GM19238 (cell line): Measurements from ENCODE around the gene MYLK3.
A peak's percentile ranks its signal among the peaks of the same experiment; 100 is the strongest.

Experiments
- DNase-seq: peaks from one replicate; pipeline ENCODE4 v3.0.0; 2011; ENCODE audit warnings: low spot score; ENCODE audit not compliant: insufficient read length

MYLK3 gene

DNA sequence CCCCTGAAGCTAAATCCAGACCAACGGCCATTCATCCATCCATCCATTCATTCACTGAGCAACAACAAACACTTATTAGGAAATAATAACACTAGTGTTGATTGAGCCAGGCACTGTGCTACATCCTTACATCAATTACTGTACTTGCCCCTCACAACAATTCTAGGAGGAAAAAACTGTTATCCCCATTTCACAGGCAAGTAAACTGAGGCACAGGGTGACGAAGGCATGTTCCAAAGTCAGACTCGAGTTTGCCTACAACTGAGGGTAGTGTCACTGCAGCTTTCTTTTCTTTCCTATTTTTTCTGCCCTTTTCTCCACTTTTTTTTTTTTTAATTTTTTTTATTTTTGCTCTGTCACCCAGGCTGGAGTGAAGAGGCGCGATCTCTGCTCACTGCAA is 11.2 kb upstream of the MYLK3 start:
- DNase-seq = no peak

DNA sequence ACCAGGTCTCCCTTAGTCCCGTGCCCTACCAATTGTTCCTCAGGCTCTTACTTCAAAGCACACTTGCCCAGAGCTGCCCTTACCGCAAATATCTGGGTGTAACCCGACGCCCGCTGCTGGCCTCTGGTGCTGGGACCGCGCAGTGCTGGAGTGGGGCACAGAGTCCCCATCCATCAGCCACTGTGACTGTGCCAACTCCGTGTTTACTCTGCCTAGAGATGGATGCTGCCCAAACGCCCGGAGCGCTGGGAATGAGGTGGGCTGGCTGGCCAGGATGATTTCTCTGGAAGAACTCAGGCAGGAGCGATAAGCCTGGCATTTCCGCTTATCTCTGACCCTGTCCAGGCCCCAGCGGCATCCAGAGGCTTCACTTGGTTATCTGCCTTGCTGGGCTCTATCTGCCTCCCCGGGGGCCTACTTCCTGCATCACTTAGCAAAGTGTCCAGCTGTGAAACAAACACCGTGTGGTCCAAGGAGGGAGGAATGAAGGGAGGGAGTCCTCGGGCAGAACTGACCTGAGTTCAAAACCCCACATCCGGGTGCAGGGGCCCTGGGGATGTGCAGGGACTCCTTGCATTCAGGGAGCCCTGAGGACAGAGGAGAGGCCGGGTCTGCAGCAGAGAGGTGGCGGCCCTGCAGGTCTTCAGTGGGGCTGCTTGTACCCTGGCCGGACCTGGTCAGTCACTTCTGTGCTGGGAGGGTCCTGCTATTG is 9.4 kb upstream of the MYLK3 start:
- DNase-seq = no peak

DNA sequence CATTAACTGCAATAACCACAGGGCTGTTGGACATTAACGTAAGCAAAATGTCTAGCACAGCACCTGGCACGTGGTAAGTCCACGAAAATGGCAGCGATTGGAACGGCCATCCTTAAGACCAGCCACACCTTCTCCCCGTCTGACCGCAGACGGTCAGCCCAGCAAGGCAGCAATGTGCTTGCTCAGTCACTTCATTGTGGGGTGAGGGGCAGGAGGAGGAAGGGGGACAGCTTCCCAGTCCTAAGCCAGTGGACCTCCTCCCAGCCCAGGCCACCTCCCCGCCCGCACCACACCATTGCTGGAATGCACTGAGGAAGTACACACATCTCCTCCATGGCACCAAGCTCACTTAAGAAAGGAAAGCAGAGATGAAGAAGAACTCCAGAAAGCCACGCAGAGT is 8.6 kb upstream of the MYLK3 start:
- DNase-seq = no peak

DNA sequence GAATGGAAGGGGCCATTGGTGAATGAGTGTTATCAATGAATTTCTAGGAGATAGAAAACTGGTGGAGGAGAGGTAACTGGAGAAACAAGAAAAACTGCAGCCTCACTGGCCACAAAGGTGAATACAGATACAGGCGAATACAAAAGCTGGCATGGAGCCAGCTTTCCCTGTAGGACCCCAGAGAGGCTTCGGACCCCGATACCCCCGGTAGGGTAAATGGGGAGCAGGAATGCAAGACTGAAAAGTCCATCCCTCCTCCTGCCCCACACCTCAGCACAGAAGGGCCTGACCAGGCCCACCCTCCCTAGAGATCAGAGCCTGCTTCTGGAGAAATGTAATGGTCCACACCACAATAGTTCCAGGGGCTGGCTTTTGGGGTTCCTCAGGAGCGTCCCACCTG is 4.9 kb upstream of the MYLK3 start:
- DNase-seq = no peak

DNA sequence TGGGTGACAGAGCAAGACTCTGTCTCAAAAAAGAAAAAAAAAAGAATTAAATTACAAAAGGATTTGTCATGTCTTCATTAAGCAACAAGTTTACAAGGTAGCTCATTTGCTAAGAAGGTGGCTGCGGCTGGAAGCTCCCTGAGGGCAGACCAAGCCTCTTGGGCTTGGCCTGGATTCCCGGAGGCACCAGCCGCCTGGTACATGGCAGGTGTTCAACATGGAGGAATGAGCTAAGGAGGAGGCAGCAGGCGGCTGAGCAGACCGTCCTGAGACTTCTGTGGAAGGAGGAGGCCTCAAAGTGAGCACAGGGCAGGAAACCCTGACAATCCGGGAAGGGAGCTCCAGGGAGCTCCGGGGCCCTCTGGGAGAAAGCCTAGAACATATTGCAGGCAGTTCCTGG is 3.2 kb upstream of the MYLK3 start:
- DNase-seq = no peak

DNA sequence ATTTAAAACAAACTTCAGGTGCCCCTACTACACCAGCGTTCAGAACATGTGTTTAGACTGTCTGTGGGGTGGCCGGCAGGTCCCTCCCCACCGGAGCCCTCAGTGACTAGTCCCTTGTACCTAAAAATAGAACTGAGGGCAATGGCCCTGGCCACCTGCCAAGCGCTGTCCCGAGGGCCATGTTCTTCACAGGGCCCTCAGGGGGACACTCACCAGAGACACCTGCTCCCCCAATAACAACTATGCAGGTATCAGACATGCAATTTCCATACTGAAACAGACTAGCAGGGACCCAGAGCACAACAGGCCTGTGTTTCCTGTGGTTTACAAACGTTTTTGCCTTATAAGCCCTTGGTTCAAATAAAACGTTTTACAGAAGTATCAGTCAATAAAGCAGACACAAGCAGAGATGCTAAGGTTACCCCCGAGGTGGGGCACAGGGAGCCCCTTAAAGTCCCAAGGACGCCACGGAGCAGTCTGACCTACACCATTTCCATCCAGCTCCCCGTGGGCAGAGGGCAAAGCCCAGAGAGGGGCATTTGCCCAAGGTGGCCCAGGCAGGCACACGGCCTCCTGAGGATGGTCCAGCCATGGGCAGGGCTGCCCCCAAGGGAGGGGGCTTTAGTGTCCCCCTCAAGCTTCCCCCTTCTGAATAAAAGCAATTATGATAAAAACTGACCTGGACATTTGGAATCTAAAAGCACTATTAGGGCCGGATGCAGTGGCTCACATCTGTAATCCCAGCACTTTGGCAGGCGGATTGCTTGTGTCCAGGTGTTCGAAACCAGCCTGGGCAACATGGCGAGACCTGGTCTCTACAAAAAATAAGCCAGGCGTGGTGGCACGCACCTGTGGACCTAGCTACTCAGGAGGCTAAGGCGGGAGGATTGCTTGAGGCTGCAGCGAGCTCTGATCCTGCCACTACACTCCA is 896 bp upstream of the MYLK3 start:
- no peak for DNase-seq

DNA sequence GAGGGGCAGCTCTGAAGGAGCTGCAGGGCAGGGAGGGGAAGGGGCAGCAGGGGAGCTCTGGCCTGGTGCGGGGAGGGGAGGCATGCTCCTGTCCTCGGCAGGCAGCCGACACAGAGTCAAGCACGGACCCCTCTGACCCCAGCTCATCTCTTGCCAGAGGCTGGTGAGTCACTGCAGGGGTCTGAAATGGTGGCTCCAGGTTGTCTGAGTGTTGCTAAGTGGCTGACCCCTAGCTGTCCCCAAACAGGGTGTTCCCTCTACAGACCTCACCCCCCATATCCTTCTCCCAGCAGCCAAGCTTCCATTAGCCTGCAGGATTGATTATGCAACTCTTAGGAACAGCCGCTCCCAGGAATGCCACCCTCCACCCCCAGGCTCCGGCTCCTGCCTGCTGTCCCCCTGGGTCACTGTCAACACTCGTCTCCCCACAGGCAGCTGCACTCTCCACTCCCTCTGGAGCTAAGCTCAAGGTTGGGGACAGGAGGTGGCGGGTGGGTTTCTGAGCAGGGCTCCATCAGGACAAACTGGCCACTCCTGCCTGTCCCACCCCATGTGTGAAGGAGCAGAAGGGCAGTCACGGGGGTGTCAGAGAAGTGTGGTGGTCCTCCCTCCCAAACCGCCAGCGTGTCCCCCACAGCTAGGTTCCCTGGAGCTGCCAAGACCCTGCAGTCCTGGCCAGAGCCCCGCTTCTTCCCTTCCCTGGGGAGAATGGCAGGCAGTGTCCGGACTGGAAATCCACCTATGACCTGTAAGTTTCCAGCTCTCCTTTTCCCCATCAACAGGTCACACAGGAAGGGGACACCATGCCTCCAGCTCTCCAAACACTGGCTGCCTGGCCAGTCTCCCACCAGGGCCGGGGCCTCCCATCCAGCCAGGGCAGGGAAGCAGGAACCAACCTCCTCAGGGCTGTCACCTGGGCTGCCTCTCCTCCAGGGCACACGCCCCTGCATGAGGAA is 1.0 kb downstream of the MYLK3 start:
- DNase-seq = no peak

DNA sequence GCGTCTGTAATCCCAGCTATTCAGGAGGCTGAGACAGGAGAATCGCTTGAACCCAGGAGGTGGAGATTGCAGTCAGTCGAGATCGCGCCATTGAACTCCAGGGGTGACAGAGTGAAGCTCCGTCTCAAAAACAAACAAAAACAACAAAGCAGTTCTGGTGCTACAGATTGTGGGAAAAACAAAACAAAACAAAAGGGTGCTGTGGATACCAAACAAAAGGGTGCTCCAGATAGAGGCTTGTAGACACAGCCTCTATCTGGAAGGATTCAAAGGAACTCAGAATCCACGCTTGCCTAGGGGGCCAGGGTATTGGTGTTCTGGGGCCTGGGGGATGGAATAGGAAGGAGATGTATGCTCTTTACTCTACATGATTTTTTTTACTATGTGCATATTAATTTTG is 2.5 kb downstream of the MYLK3 start:
- DNase-seq = no peak

DNA sequence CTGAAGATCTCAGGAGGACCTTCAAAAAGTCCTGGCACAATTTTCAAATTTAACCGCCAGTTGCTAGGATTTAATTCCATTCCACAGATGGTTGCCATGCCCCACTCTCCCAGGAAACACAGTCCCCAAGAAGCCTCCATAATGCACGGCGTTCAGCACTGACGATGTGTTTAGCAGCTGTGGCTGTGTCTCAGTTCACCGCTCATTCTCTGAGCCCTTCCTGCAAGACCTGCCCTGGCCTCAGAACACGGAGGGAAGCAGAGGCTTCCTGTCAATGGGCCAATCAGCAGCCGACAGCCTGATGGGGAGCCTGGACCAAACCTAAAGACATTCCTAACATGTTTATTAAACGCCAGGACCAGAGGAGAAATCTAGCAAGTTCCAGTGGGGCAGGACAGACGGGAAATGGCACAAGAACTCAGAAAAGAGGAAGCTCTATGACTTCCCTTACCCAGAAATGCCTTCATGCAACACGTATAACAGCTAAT is 4.9 kb downstream of the MYLK3 start:
- peak; percentile 49 for DNase-seq

DNA sequence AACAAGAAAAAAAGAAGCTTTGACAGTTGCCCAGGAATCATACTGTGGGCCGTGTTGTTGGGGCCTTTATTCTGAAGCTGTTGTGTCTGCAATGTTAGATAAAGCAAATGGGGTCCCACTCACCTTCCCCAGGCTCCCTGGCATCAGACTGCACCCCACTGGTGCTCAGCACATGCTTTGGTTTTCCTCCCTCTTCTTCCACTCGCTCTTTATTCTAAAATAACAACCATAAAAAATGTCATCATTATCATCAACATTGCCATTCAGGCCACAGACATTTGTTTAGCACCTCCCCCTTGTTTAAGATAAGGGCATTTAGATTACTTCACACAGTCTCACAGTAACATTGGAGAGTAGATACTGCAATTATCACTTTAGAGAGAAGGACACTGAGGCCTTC is 8.2 kb downstream of the MYLK3 start:
- no peak for DNase-seq

DNA sequence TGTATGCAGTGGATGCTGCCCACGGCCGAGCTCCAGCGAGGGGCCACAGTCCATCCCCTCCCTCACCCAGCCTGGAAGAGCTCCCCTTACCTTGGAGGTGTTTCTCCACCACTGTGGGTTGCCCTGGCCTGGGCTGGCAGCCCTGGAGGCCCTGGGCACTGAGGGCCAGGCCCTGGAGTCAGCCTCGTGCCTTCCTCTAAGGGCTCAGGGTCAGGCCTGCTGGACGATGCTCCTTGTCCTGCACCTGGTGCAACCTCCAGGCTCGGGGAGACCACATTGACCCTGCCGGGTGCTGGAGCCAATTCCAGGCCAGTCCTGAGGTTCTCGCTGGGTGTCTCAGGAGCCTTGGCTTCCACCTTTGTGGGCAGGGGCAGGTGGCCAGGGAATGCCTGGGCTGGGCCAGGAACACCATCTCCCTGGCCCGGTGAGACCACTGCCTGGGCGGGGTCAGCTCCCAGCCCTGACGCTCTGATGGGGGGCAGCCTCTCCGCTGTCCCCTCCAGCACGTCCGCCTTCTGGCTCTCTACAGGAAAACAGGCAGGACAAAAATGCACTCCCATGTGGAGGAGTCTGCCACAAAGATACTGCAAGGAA is 10.4 kb downstream of the MYLK3 start:
- no peak for DNase-seq

DNA sequence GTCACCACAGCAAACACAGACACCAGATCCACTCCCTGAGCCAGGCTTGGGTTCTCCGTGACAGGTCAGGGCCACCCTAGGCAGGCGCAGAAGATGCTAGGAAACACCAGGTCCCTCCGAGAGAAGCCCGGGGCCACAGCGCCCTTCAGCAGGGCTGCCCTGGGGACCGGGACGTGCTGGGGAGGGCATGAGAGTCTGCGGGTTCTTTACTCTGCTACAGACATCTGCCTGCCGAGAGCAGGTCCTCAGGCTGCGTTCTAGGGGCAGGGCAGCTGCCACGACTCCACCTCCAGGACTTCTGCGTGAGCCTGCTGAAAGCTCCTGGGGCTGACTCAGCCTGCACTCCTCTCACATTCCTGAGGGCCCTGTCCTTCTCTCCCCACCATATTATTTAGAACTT is 11.4 kb downstream of the MYLK3 start:
- no peak for DNase-seq

DNA sequence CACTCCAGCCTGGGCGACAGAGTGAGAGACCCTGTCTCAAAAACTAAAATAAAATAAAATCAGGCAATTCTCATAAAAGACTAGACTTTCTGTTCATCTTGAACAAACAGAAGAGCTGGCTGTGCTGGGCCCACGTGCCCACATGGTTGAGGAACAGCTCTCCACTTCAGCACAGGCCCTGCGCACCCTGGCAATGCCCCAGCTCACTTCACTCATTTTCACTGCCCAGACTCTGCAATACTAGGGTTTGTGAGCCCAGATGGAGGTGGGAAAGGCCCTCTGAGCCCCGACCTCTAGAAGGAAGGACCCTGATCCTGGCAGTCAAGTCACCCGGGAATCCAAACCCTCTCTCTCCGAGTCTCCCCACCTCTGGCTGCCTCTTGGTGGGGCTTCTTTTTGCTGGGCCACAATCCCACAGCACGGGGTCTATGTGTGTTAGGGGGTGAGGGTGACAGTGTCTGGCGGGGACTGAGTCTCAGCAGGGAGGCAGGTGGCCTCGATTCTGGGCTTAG is 14.8 kb downstream of the MYLK3 start:
- no peak for DNase-seq

DNA sequence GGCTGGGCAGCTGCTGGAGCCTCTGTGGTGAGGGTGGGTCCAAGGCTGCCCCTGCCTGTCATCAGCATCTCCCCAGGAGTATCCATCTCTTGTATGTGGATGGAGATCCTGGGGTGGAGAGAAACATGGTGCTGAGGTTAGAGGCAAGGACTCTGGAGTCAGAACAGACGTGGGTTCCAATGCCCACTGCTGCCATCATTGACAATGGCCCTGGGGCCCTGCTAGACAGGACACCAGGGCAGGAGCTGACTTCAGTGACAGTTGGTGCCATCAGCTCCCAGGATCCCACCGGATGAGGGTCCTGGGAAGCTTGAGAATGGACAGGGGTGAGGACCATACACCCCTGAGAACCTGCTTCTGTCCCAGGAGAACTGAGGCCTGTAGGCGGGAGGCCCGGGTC is 15.6 kb downstream of the MYLK3 start:
- DNase-seq = no peak

DNA sequence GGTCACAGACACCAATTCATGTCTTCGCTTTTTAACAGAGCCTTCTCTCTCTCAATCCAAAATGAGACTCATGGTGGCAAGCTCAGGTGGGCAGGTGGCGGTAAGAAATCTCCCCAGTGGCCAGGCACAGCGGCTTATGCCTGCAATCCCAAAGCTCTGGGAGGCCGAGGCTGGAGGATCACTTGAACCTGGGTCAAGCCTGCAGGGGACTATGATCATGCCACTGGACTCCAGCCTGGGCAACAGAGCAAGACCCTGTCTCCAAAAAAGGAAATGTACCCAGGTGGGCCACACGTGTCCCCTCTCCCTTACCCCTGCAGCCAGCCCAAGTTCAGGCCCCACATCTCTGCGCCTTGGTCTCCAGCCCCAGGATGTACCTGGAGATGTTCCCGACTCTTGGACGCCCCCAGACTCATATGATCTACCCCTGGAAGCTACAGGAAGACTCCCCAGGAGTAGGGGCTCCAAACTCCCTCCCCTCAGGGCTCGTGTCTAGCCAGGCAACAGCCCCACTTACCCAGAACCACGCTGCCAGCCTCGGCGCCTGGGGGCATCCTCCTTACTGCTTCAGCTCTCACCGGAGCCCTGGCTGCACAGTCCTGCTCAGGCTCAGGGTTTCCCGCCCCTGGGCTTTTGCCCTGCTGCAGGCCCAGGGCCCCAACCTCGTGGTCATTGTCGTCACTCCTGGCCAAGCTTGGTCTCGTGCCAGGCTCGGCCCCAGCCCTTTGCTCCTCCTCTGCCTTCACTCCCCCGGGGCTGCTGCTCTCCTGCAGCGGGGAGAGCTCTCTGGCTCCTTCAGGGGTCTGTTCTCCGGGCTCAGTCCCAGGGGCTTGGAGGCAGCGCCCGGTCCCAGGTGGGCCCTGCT is 16.2 kb downstream of the MYLK3 start:
- DNase-seq = no peak

DNA sequence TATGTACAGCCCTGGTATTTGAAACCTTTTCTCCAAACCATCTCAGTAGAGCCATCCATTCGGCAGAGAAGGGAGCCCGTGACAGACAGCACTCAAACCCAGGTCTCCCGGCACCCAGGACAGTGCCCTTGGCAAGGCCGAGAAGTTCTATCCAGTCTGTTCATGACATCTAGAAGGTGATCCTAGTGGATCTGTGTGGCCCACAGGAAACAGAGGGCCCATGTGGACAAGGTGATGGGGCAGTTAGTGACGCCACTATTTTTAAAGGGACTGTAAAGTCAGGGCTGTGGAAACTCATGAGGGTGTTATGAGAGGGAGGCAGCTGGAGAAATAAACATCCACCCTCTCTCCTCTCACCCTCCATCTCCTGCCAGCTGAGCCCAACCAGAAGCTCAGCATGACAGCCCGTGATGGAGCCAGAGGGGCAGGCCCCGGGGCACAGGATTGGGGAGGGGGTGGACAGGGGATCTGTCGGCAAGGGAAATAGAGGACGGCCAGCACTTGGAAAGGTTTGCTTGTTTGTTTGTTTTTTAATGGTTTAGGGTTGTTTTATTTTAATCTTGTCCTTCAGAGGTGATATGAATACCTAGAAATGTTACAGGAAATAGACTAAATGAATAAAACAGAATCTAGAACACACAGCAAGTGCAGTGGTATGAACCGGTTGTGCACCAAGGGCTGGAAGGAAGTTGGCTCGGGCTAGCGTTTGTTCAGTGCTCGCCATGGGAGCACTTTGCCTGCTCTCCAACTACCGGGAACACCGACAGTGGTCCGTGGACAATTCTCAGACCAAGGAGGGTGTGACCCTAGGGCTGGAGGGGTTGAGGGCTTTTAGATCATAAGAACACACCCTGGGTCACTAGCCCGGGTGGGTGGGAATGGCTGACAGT is 17.1 kb downstream of the MYLK3 start:
- DNase-seq = no peak

DNA sequence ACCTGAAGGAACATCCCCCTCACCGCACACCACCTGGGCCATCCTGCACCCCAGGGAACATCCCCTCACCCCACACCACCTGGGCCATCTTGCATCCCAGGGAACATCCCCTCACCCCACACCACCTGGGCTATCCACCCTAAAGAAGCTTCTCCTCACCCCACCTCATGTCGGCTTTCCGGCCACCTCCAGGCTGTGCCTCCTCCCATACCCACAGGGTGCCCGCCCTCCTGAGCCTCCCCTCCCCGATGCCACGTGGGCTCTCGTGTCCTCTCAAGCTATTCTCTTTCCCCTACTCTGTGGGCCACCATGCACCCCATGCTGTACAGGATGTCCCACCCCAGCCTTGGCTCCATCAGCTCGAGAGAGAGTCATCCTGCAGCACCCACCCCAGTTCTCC is 18.0 kb downstream of the MYLK3 start:
- no peak for DNase-seq

DNA sequence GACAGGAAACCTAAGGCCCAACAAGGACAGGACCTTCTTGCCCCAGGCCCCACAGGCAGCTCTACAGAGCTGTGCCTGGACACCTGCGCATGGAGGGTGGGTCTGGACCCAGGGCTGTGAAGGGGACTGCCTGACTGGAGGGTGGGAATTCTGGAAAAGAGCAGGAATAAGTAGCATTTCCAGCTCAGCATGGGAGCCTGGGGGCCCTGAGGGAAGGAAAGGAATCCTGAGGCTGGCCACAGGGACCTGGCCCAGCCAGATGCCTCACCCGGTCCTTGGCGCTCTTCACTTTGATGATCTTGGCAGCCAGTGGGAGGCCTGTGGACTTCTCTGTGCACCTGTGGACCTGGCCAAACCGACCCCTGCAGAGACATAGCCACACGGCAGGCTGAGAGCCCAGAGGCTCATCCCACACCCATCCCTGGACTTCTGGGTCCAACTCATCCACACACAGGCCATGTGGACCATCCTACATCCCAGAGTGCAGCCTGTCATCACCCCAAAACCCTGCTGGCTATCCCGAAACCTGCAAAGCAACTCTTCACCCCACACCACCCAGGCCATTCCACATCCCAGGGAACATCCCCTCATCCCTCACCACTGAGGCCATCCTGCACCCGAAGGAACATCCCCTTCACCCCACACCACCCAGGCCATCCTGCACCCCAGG is 18.7 kb downstream of the MYLK3 start:
- DNase-seq = no peak
